H9 (cell line): ENCODE results near the gene EID2. TPM values are rescaled to one million over a fixed set of nuclear protein-coding genes. Genes with fewer than 3 reads are reported as not detected.
A peak's percentile ranks its signal among the peaks of the same experiment; 100 is the strongest.

ENCODE experiments used
- DNase-seq: peaks from one replicate; pipeline ENCODE4 v3.0.0-alpha.2; 2017
- H2AFZ ChIP-seq: one replicate; pipeline ENCODE4 v1.6.1; 2013; ENCODE audit warnings: mild to moderate bottlenecking, low read length, control low read depth, moderate library complexity
- H2AK5ac ChIP-seq: 2 replicates; pipeline ENCODE4 v1.6.1; 2013; ENCODE audit warnings: low read length, control low read depth, mixed read lengths; ENCODE audit not compliant: insufficient read length
- H2BK120ac ChIP-seq: one replicate; pipeline ENCODE4 v1.6.1; 2013; ENCODE audit warnings: low read depth, mild to moderate bottlenecking, low read length, control low read depth, inconsistent platforms; ENCODE audit not compliant: poor library complexity, severe bottlenecking
- H2BK12ac ChIP-seq: 2 replicates; pipeline ENCODE4 v1.6.1; 2013; ENCODE audit warnings: low read length, control low read depth, mixed read lengths, low read depth; ENCODE audit not compliant: insufficient read length
- H2BK15ac ChIP-seq: 2 replicates; pipeline ENCODE4 v1.6.1; 2013; ENCODE audit warnings: low read depth, low read length, control low read depth
- H2BK20ac ChIP-seq: one replicate; pipeline ENCODE4 v1.6.1; 2013; ENCODE audit warnings: low read depth, mild to moderate bottlenecking, low read length, control low read depth, inconsistent platforms; ENCODE audit not compliant: poor library complexity, severe bottlenecking
- H2BK5ac ChIP-seq: 2 replicates; pipeline ENCODE4 v1.6.1; 2013; ENCODE audit warnings: low read length, control low read depth, mixed read lengths; ENCODE audit not compliant: insufficient read length
- H3K14ac ChIP-seq: 2 replicates; pipeline ENCODE4 v1.6.1; 2013; ENCODE audit warnings: low read length, control low read depth; ENCODE audit not compliant: insufficient read depth
- H3K18ac ChIP-seq: 2 replicates; pipeline ENCODE4 v1.6.1; 2013; ENCODE audit warnings: low read depth, mild to moderate bottlenecking, mixed read lengths, low read length, control low read depth; ENCODE audit not compliant: insufficient read length
- H3K23ac ChIP-seq: 2 replicates; pipeline ENCODE4 v1.6.1; 2013; ENCODE audit warnings: low read length, control low read depth, mixed read lengths, low read depth; ENCODE audit not compliant: insufficient read length
- H3K23me2 ChIP-seq: 2 replicates; pipeline ENCODE4 v1.6.1; 2013; ENCODE audit warnings: low read depth, mild to moderate bottlenecking, mixed read lengths, low read length, control low read depth; ENCODE audit not compliant: insufficient read length, poor library complexity, severe bottlenecking
- H3K27ac ChIP-seq: 2 replicates; pipeline ENCODE4 v1.5.1; 2013; ENCODE audit warnings: low read length, control low read depth, mixed read lengths, low read depth; ENCODE audit not compliant: insufficient read length
- H3K27me3 ChIP-seq: 2 replicates; pipeline ENCODE4 v1.6.1; 2013; ENCODE audit warnings: low read length, control low read depth, inconsistent platforms; ENCODE audit not compliant: insufficient read depth
- H3K4ac ChIP-seq: 2 replicates; pipeline ENCODE4 v1.6.1; 2013; ENCODE audit warnings: low read depth, mild to moderate bottlenecking, control low read depth, inconsistent platforms, low read length, moderate library complexity
- H3K4me1 ChIP-seq: 2 replicates; pipeline ENCODE4 v1.6.1; 2013; ENCODE audit warnings: low read length, control low read depth, inconsistent platforms; ENCODE audit not compliant: insufficient read depth
- H3K4me2 ChIP-seq: 2 replicates; pipeline ENCODE4 v1.6.1; 2013; ENCODE audit warnings: low read length, control low read depth, mixed read lengths; ENCODE audit not compliant: insufficient read length, insufficient read depth
- H3K56ac ChIP-seq: 2 replicates; pipeline ENCODE4 v1.6.1; 2013; ENCODE audit warnings: low read depth, mild to moderate bottlenecking, mixed read lengths, low read length, control low read depth; ENCODE audit not compliant: insufficient read length
- H3K79me1 ChIP-seq: 2 replicates; pipeline ENCODE4 v1.6.1; 2013; ENCODE audit warnings: low read depth, mild to moderate bottlenecking, moderate library complexity, low read length, control low read depth, inconsistent platforms; ENCODE audit not compliant: insufficient read depth, poor library complexity, severe bottlenecking
- H3K79me2 ChIP-seq: 2 replicates; pipeline ENCODE4 v1.6.1; 2013; ENCODE audit warnings: low read length, control low read depth, inconsistent platforms; ENCODE audit not compliant: insufficient read depth
- H3K9ac ChIP-seq: 2 replicates; pipeline ENCODE4 v1.6.1; 2013; ENCODE audit warnings: low read length, control low read depth, mixed read lengths; ENCODE audit not compliant: insufficient read length; ENCODE audit errors: extremely low read depth
- H3K9me3 ChIP-seq: one replicate; pipeline ENCODE4 v1.6.1; 2013; ENCODE audit warnings: low read depth, low read length, inconsistent platforms; ENCODE audit not compliant: control insufficient read depth
- H3T11ph ChIP-seq: one replicate; pipeline ENCODE4 v1.6.1; 2013; ENCODE audit warnings: mild to moderate bottlenecking, low read length, control low read depth, inconsistent platforms
- H4K20me1 ChIP-seq: one replicate; pipeline ENCODE4 v1.6.1; 2013; ENCODE audit not compliant: control insufficient read depth, insufficient read length, insufficient read depth
- H4K5ac ChIP-seq: 2 replicates; pipeline ENCODE4 v1.6.1; 2013; ENCODE audit warnings: low read depth, mild to moderate bottlenecking, mixed read lengths, low read length, control low read depth; ENCODE audit not compliant: insufficient read length
- H4K8ac ChIP-seq: replicated peaks from 2 replicates; pipeline ENCODE4 v1.6.1; 2013; ENCODE audit warnings: low read length, control low read depth, mixed read lengths, low read depth; ENCODE audit not compliant: insufficient read length
- H4K91ac ChIP-seq: 2 replicates; pipeline ENCODE4 v1.6.1; 2013; ENCODE audit warnings: low read depth, mild to moderate bottlenecking, moderate library complexity, mixed read lengths, low read length, control low read depth; ENCODE audit not compliant: insufficient read length
- H3K27ac Mint-ChIP-seq, 3 experiments: 2 replicates in 2 of 3; 3 replicates in 1 of 3; pipeline ENCODE4 v1.8.0; 2020 to 2021; ENCODE audit warnings: mixed read lengths in 3 of 3, mild to moderate bottlenecking in 1 of 3, moderate library complexity in 1 of 3
- H3K27me3 Mint-ChIP-seq: 2 replicates; pipeline ENCODE4 v1.8.0; 2021; ENCODE audit warnings: low read depth, mild to moderate bottlenecking, moderate library complexity, mixed read lengths
- H3K36me3 Mint-ChIP-seq, 3 experiments: 2 replicates in 2 of 3; 3 replicates in 1 of 3; pipeline ENCODE4 v1.8.0; 2020 to 2021; ENCODE audit warnings: low read depth in 3 of 3, mixed read lengths in 3 of 3; ENCODE audit not compliant: insufficient read depth in 1 of 3
- H3K4me1 Mint-ChIP-seq, 2 experiments: 2 replicates each; pipeline ENCODE4 v1.8.0; 2020; ENCODE audit warnings: mixed read lengths in 2 of 2
- H3K4me3 Mint-ChIP-seq, 2 experiments: 2 replicates in 1 of 2; 3 replicates in 1 of 2; pipeline ENCODE4 v1.8.0; 2020 to 2021; ENCODE audit warnings: mild to moderate bottlenecking in 2 of 2, mixed read lengths in 2 of 2, moderate library complexity in 1 of 2
- H3K9me3 Mint-ChIP-seq, 2 experiments: 2 replicates in 1 of 2; 3 replicates in 1 of 2; pipeline ENCODE4 v1.8.0; 2020; ENCODE audit warnings: mild to moderate bottlenecking in 2 of 2, mixed read lengths in 2 of 2, moderate library complexity in 1 of 2
- WGBS: extraction: QIAGEN DNeasy Blood & Tissue Kit; methylation state at CpG from one replicate; pipeline ENCODE4 v1.1.7; 2013; ENCODE audit warnings: missing lambda C conversion rate, low lambda C conversion rate, mixed read lengths; ENCODE audit not compliant: insufficient read length; ENCODE audit errors: extremely low coverage; 5-methylcytosine and 5-hydroxymethylcytosine counted together
- total RNA-seq: library from RNA; stranded (reverse); gene quantifications from 2 replicates; pipeline ENCODE4 v1.2.1, GENCODE V29; 2021
- TF ChIP-seq, protein P1 (sequence below): fragments of 200-600 bp; sonication (generic); conservative IDR thresholded peaks from 3 replicates; pipeline ENCODE4 v1.8.0; 2021; ENCODE audit warnings: antibody characterized with exemption, mild to moderate bottlenecking

Gene EID2
- total RNA-seq, 1 experiment from 2014 or later: 18.8 TPM

DNA sequence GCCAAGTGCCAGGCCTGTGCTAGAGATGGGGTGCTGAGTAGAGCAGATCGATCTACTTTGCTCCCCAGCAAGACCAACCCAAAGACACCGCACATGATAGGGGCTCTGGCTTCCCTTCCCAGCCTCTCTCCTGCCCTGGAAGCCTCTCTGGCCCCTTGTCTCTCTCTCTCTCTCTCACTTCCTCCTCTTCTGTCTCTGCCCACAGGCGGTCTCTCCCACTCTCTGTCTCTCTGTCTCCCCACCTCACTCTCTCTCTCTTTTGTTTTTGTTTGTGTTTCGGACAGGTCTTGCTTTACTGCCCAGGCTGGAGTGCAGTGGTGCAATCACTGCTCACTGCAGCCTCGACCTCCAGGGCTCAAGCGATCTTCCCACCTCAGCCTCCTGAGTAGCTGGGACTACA is 23.7 kb downstream of the EID2 start:
- Histone ChIP-seq H3K4ac (no peak overlapping the region), H3K56ac (no peak overlapping the region), H2BK120ac (no peak overlapping the region), H3K4me2 (peak overlapping the region; percentile 33), H2BK15ac (no peak overlapping the region), H3K18ac (no peak overlapping the region), H2BK5ac (no peak overlapping the region), H2BK12ac (no peak overlapping the region), H3K14ac (no peak overlapping the region; the same call in 1 of the 2 replicates), H3K9me3 (no peaks in the 10 kb centered on the region), H3K4me1 (peaks cover 3% of the 10 kb centered on the region; the same call in 1 of the 2 replicates), H3T11ph (no peak overlapping the region), H3K79me1 (peaks cover 4% of the 10 kb centered on the region), H2AK5ac (no peak overlapping the region), H4K8ac (no peak overlapping the region), H3K23me2 (peaks cover 10% of the 10 kb centered on the region), H3K27ac (no peak overlapping the region), H4K91ac (no peak overlapping the region), H2AFZ (no peak overlapping the region), H3K27me3 (no peaks in the 10 kb centered on the region), H3K9ac (peak overlapping the region; percentile 69), H2BK20ac (no peak overlapping the region), H3K23ac (no peak overlapping the region), H4K20me1 (no peaks in the 10 kb centered on the region), H3K79me2 (no peaks in the 10 kb centered on the region; the same call in 1 of the 2 replicates), H4K5ac (no peak overlapping the region)
- no CpG with 5 or more reads among the region's 6 CpGs for WGBS
- TF ChIP-seq, protein P1, sequence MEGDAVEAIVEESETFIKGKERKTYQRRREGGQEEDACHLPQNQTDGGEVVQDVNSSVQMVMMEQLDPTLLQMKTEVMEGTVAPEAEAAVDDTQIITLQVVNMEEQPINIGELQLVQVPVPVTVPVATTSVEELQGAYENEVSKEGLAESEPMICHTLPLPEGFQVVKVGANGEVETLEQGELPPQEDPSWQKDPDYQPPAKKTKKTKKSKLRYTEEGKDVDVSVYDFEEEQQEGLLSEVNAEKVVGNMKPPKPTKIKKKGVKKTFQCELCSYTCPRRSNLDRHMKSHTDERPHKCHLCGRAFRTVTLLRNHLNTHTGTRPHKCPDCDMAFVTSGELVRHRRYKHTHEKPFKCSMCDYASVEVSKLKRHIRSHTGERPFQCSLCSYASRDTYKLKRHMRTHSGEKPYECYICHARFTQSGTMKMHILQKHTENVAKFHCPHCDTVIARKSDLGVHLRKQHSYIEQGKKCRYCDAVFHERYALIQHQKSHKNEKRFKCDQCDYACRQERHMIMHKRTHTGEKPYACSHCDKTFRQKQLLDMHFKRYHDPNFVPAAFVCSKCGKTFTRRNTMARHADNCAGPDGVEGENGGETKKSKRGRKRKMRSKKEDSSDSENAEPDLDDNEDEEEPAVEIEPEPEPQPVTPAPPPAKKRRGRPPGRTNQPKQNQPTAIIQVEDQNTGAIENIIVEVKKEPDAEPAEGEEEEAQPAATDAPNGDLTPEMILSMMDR: no peak
- peak overlapping the region in 2 of 3 experiments; percentile 86 to 93; a peak in 3 of 7 replicates for H3K27ac Mint-ChIP-seq
- peaks cover 26 to 27% of the 10 kb centered on the region in 2 experiments for H3K4me1 Mint-ChIP-seq
- no peaks in the 10 kb centered on the region; a peak in 1 of 5 replicates for H3K9me3 Mint-ChIP-seq
- DNase-seq: peak; percentile 38
- H3K36me3 Mint-ChIP-seq: peaks cover 12 to 20% (median 19%) of the 10 kb centered on the region in 3 experiments; a peak in 6 of 7 replicates
- H3K4me3 Mint-ChIP-seq: peak overlapping the region; percentile 88 to 90
- peaks cover 48% of the 10 kb centered on the region for H3K27me3 Mint-ChIP-seq
